C4-2B (cell line): ENCODE results near the gene ZBTB21.

Experiments used
- H3K27ac ChIP-seq: fragments of 450-650 bp; 2 replicates; pipeline ENCODE4 v1.5.1; 2017
- ZFX ChIP-seq: fragments of 450-650 bp; IDR thresholded peaks from 2 replicates; pipeline ENCODE4 v1.6.1; 2017
- TF ChIP-seq, protein P1 (sequence below): fragments of 450-650 bp; conservative IDR thresholded peaks from 2 replicates; pipeline ENCODE4 v1.5.1; 2017; ENCODE audit warnings: mild to moderate bottlenecking

The ZBTB21 gene

DNA sequence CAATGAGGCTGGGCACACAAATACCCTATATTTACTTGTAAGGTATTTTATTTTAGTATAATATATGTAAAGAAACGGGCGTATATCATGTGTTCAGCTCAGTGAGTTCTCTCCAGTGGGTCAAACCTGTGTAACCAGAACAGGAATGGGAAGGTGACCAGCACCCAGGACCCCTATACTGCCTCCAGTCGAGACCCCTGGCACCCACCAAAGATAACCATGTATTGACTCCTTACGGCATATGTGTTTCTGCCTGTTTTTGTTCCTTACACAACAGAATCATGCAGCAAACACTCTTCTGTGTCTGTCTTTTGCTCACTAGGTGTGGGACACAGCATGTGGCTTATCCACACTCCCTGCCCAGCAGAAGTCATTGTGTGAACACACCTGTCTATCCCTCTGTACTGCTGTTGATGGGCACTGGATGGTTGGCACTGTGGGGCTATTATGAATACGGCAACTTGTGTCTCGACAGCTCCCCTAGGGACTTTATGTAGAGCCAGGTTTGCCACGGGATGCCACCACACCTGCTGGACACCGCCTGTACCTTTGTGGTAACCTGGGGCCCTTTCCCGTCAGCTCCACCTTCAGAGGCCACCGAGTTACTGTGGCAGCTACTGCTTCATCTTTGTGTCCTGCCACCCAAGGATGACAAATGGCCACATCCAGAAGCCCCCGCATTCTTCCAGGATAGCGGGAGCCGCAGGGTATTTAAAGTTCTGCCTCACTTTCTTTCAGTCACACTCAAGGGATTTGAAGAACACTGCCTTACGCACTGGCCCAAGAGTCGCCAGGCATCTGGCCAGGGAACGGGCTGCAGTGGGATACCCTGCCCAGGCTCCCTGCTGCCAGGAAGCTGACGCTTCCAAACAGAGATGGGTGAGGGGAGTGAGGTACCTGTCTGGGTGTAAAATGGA, 32.9 kb downstream of the ZBTB21 start:
- H3K27ac ChIP-seq = no peak overlapping the region
- TF ChIP-seq ZFX = no peak
- TF ChIP-seq, protein P1, sequence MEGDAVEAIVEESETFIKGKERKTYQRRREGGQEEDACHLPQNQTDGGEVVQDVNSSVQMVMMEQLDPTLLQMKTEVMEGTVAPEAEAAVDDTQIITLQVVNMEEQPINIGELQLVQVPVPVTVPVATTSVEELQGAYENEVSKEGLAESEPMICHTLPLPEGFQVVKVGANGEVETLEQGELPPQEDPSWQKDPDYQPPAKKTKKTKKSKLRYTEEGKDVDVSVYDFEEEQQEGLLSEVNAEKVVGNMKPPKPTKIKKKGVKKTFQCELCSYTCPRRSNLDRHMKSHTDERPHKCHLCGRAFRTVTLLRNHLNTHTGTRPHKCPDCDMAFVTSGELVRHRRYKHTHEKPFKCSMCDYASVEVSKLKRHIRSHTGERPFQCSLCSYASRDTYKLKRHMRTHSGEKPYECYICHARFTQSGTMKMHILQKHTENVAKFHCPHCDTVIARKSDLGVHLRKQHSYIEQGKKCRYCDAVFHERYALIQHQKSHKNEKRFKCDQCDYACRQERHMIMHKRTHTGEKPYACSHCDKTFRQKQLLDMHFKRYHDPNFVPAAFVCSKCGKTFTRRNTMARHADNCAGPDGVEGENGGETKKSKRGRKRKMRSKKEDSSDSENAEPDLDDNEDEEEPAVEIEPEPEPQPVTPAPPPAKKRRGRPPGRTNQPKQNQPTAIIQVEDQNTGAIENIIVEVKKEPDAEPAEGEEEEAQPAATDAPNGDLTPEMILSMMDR = no peak

DNA sequence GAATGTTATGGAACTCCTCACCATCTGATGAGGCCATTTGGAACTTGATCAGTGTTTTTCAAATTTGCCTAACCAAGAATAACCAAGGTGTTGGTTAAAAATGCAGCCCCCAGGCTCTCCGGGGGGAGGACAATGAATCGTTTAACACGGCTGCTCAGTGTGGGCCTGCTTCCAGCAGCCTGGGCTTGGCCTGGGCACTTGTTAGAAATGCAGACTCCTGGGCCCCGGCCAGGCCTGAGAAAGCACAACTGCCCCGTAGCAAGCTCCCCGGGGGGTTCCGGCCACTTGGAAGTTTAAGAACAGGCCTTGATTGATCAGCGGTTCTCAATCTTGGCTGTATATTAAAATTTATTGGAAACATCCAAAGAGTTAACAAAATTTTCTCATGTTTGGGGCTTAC, 33.5 kb downstream of the ZBTB21 start:
- TF ChIP-seq, protein P1 = no peak
- no peak for TF ChIP-seq ZFX
- H3K27ac ChIP-seq = no peak overlapping the region

DNA sequence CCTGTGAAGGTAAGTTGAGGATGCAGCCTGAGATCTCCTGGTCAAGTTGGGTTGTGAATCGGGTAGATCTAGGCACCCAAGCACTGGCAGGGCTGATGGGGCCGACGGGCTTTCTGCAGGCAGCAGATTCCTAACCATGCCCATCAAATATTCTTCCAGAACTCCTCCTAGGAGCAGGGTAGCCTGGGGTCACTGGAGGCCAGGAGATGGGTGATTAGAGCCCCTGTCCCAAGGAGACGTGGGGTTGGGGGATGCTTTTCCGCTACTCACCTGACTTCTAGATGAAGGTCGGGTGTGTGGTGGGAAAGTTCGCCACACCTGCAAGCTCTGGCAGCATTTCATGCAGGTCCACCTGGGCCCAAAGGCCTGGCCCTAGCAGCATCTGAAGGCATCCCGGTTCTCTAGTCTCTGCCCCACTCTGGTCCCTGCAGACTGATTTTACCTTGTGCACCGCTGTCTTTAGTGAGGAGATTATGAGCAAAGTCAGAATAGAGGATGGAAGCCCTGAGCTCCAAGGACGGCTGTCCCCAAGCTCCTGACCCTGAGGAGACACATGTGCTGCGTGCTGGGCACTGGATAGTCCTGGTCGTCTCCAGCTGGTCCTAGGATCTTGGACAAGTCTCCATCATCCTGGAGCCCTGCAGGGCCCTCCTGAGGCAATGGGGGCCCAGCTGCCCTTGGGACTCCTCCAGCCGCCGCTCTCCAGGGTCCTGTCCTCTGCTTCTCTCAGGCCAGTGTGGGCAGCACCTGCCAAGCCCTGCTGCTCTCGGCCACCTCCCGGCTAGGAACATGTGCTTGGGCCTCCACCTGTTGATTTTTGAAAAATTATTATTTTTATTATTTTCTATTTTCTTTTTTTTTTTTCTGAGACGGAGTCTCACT, 34.5 kb downstream of the ZBTB21 start:
- TF ChIP-seq ZFX = no peak
- TF ChIP-seq, protein P1 = no peak
- H3K27ac ChIP-seq = no peak overlapping the region

DNA sequence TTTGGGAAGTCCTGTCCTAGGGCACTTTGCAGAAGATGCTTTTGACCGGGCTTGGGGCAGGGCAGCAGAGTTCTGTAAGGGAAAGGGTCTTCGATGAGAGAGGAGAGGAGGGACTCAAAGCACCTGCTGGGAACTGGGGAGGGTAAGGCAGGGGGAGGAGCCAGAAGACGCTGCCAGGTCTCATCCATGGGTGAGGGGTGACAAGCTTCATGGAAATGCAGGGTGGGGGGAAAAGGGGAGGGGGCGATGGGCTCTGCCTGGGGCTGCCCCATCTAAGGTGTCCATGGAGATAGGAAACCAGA, 35.5 kb downstream of the ZBTB21 start:
- no peak for TF ChIP-seq ZFX
- TF ChIP-seq, protein P1 = no peak

DNA sequence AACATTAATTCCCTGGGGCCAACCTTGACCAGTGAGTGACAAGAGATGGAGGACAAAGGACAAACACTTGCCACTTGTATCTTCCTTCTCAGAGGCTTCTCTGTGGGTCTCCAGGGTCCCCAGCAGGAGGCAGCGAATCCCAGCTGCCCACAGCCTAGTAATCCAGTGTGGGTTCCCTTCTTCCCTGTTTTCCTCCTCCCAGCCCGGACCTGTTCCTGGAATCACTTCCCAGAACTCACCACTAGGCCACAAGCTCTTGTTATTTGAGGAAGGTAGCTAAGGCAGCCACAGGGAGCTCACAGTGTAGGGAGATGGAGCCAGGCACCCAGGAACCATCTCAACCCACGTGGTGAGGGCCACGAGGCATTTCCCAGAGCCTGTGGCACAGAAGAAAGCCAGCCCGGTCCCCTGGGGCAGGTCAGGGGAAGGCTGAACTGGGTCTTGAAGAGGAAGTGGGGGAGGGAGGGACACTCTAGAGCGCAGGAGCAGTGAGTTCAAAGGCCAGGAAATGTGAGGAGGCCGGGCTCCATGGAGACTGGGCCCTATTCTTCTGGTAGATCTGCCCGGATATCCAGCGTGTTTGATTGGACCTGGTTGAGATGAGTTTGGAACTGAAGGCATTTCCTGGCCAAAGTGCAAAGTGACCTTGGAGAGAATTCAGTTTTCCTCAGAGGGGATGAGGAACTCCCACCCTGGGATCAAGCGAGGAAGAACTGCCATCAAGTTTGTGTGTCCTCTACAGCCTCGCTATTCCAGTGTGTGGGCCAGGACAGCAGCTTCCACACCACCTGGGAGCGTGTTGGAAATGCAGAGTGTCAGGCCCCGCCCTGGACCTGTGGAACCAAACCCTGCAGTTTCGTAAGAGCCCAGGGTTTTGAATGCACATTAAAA, 36.1 kb downstream of the ZBTB21 start:
- H3K27ac ChIP-seq = no peak overlapping the region
- TF ChIP-seq, protein P1 = no peak; the same call in 1 of the 2 replicates
- TF ChIP-seq ZFX = no peak

More for the DNA sequence above, 35.5 kb downstream of the ZBTB21 start:
- H3K27ac ChIP-seq = no peak overlapping the region

DNA sequence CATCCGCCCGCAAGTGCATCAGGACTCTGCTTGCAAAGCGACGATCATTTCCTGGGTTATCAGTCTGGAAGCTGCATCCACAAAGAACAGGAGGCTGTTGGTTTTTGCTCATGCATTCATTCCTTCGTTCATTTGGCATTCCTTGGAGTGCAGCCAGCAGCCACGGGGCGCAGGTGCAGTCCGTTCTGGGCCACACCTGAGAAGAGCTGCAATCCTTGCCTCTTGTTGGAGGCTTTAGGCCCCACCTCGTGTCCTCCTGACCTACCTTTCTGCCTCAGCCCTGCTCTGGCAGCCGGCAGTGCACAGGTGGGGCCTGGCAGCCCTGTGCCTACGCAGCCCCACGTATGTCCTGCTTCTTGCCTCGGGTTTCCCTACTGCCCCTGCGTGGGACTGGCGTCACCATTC, 36.7 kb downstream of the ZBTB21 start:
- TF ChIP-seq ZFX = no peak
- TF ChIP-seq, protein P1 = no peak
- H3K27ac ChIP-seq = no peak overlapping the region
